Epithelial cell of proximal tubule (primary cell): ENCODE measurements around the gene PCDH1. TPM values are rescaled to one million over a fixed set of nuclear protein-coding genes. Genes with fewer than 3 reads are reported as not detected.

ENCODE experiments used
- DNase-seq: peaks from one replicate; pipeline ENCODE4 v3.0.0-alpha.2; 2011; ENCODE audit warnings: low read depth
- H3K4me3 ChIP-seq: 2 replicates; pipeline ENCODE4 v1.5.1; 2011; ENCODE audit warnings: low read depth, mild to moderate bottlenecking, low read length
- total RNA-seq: library from RNA; depleted of rRNA; stranded (reverse); fragments of >200 nt; gene quantifications from 2 replicates; pipeline ENCODE4 v1.2.3, GENCODE V29; 2015
- TF ChIP-seq, protein P1 (sequence below): conservative IDR thresholded peaks from 2 replicates; pipeline ENCODE4 v1.5.1; 2012; ENCODE audit warnings: low read depth, mild to moderate bottlenecking, low read length

Gene PCDH1
- total RNA-seq, 1 donor from 2014 or later = 17.4 TPM

GRCh38 chr5:141807329-141807728, 70.9 kb downstream of the PCDH1 start:
- no peak for DNase-seq
- H3K4me3 ChIP-seq = no peak overlapping the region
- TF ChIP-seq, protein P1, sequence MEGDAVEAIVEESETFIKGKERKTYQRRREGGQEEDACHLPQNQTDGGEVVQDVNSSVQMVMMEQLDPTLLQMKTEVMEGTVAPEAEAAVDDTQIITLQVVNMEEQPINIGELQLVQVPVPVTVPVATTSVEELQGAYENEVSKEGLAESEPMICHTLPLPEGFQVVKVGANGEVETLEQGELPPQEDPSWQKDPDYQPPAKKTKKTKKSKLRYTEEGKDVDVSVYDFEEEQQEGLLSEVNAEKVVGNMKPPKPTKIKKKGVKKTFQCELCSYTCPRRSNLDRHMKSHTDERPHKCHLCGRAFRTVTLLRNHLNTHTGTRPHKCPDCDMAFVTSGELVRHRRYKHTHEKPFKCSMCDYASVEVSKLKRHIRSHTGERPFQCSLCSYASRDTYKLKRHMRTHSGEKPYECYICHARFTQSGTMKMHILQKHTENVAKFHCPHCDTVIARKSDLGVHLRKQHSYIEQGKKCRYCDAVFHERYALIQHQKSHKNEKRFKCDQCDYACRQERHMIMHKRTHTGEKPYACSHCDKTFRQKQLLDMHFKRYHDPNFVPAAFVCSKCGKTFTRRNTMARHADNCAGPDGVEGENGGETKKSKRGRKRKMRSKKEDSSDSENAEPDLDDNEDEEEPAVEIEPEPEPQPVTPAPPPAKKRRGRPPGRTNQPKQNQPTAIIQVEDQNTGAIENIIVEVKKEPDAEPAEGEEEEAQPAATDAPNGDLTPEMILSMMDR = no peak

DNA sequence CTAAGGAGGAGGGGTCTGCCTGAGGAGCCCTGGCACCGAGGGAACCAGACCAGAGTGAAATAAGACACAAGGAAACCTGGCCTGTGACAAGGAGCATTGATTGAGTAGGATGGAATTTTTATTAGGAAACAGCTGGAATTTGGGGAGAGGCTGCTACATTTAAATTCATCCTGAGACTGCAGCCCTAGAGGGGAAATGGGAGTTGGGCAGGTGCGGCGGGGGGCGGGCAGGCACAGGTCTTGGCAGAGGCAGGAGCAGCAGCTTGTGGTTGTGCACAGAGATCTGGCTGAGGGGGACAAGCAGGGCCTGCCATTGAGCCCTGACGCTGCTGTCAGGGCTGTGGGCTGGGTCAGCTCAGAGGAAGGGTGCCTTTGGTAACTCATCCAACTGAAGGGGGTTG, 71.6 kb downstream of the PCDH1 start:
- TF ChIP-seq, protein P1 = no peak
- no peak overlapping the region for H3K4me3 ChIP-seq
- DNase-seq = no peak

- DNase-seq = no peak
- no peak overlapping the region for H3K4me3 ChIP-seq
- TF ChIP-seq, protein P1 = no peak
Measured at GRCh38 chr5:141805874-141806595, 72.2 kb downstream of the PCDH1 start.

GRCh38 chr5:141804475-141804874, 73.7 kb downstream of the PCDH1 start:
- TF ChIP-seq, protein P1 = no peak
- DNase-seq = no peak

More at GRCh38 chr5:141804475-141804874, 73.7 kb downstream of the PCDH1 start:
- no peak overlapping the region for H3K4me3 ChIP-seq

Other genes with a start within 250 kb of the PCDH1 start
- 55.2 and 64.8 TPM in 2 replicates for gene HDAC3, start 241.6 kb downstream of the PCDH1 start, total RNA-seq
- gene RELL2, start 241.4 kb downstream of the PCDH1 start, total RNA-seq = 3.3 and 10.3 TPM in 2 replicates
- 15.7 and 43.1 TPM in 2 replicates for gene FCHSD1, start 227.0 kb downstream of the PCDH1 start, total RNA-seq
- gene ARAP3, start 196.2 kb downstream of the PCDH1 start, total RNA-seq = 7.1 and 11.3 TPM in 2 replicates
- gene DELE1, start 45.5 kb upstream of the PCDH1 start, total RNA-seq = 36.6 and 50.6 TPM in 2 replicates
- gene PCDH12, start 79.8 kb upstream of the PCDH1 start, total RNA-seq = under 0.01 TPM in 2 replicates
- gene RNF14, start 90.7 kb upstream of the PCDH1 start, total RNA-seq = 50.9 and 58.4 TPM in 2 replicates
- 50.7 and 79.1 TPM in 2 replicates for gene GNPDA1, start 134.6 kb upstream of the PCDH1 start, total RNA-seq
- gene NDFIP1, start 230.4 kb upstream of the PCDH1 start, total RNA-seq = 55.8 and 57.0 TPM in 2 replicates